Forelimb muscle (tissue), 1 donor: ENCODE results near the gene SGCD. TPM values are rescaled to one million over a fixed set of nuclear protein-coding genes. Genes with fewer than 3 reads are reported as not detected.
"Not testable (repeated sequence)": the region's sequence is repeated elsewhere in the genome, so short reads cannot be mapped to it uniquely, and the experiment has no call there.

Source experiments
- DNase-seq: peaks from one replicate; pipeline ENCODE4 v3.0.0-alpha.2; 2013; ENCODE audit warnings: low read depth
- polyA plus RNA-seq: library from polyadenylated mRNA; unstranded; fragments of 120-200 nt; gene quantifications from one replicate; pipeline ENCODE4 v1.2.1, GENCODE V29; 2013; ENCODE audit not compliant: insufficient read length

The SGCD gene
- polyA plus RNA-seq, 1 donor: 82.1 TPM

- no peak for DNase-seq
Measured at GRCh38 chr5:156561651-156562050, 234.7 kb downstream of the SGCD start.

- DNase-seq: no peak
Measured at GRCh38 chr5:156570615-156571014, 243.7 kb downstream of the SGCD start.

GRCh38 chr5:156581725-156582124 is 254.8 kb downstream of the SGCD start:
- no peak for DNase-seq

GRCh38 chr5:156582193-156582598 is 255.2 kb downstream of the SGCD start:
- DNase-seq: no peak

- peak; percentile 38 for DNase-seq
Measured at GRCh38 chr5:156584871-156585270, 257.9 kb downstream of the SGCD start.

- DNase-seq: no peak
Measured at GRCh38 chr5:156585999-156586398, 259.0 kb downstream of the SGCD start.

GRCh38 chr5:156587012-156587411 is 260.0 kb downstream of the SGCD start:
- no peak for DNase-seq

- no peak for DNase-seq
Measured at GRCh38 chr5:156588306-156588705, 261.3 kb downstream of the SGCD start.

GRCh38 chr5:156589104-156589945 is 262.4 kb downstream of the SGCD start:
- peak; percentile 34 for DNase-seq

- DNase-seq: no peak
Measured at GRCh38 chr5:156589946-156590216, 262.9 kb downstream of the SGCD start.

GRCh38 chr5:156590978-156591377 is 264.0 kb downstream of the SGCD start:
- no peak for DNase-seq

GRCh38 chr5:156591631-156592030 is 264.7 kb downstream of the SGCD start:
- no peak for DNase-seq

GRCh38 chr5:156593546-156593945 is 266.6 kb downstream of the SGCD start:
- no peak for DNase-seq

GRCh38 chr5:156594406-156594805 is 267.4 kb downstream of the SGCD start:
- no peak for DNase-seq

GRCh38 chr5:156595132-156595787 is 268.3 kb downstream of the SGCD start:
- no peak for DNase-seq

GRCh38 chr5:156597276-156597675 is 270.3 kb downstream of the SGCD start:
- no peak for DNase-seq

GRCh38 chr5:156598964-156599363 is 272.0 kb downstream of the SGCD start:
- no peak for DNase-seq

- not testable (repeated sequence) for DNase-seq
Measured at GRCh38 chr5:156610582-156610981, 283.6 kb downstream of the SGCD start.

GRCh38 chr5:156615901-156616300 is 288.9 kb downstream of the SGCD start:
- DNase-seq: no peak

- no peak for DNase-seq
Measured at GRCh38 chr5:156617426-156617825, 290.5 kb downstream of the SGCD start.

- no peak for DNase-seq
Measured at GRCh38 chr5:156618601-156619000, 291.6 kb downstream of the SGCD start.

- DNase-seq: no peak
Measured at GRCh38 chr5:156621719-156622118, 294.8 kb downstream of the SGCD start.

- no peak for DNase-seq
Measured at GRCh38 chr5:156623381-156624040, 296.5 kb downstream of the SGCD start.
